ENCODE results near the gene COQ7.

COQ7 gene

GRCh38 chr16:19067349-19068236, at the start of gene COQ7:
COQ7 (plus strand) TSS chr16:19067614; CDS start chr16:19067665, 51 bp downstream.
- peak; percentile 100 for DNase-seq

GRCh38 chr16:19020689-19021088, 46.7 kb upstream of the COQ7 start:
- DNase-seq, result no peak

- no peak for DNase-seq
Observed at GRCh38 chr16:19021747-19022146, 45.7 kb upstream of the COQ7 start.

DNA sequence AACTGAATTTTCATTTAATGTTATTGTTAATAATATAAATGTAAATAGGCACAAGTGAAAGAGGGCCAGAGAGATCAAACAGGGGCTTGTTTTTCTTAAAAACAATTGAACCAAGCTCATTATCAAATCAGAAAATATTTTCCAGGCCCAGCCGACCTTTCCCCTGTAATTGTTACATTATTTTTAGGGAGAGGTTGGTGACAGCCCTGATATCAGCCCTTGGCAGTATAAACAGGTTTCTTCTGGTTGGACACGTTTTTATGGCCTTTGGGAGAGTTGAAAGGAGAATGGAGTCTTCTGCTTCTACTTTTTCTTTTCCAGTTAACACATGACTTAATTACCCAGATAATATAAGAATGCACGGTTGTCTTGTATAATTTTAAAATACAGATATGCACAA, 40.0 kb upstream of the COQ7 start:
- DNase-seq, result no peak

DNA sequence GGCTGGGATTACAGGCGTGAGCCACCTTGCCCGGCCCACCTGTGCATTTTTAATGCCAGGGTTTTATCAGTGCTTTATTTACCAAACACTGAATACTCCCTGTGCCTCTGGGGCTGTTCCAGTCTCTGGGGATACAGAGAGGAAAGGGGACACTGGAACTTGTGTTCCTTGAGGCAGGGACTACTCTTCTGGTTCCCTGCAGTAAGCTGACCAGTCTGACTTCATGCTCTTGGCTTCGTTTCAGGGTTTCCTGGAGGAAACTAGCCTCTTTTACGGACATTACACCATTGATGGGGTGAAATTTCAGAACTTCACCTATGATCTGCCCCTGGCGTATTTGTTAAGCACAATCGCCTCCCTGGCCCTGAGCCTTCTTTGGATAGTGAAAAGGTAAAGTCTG, 37.4 kb upstream of the COQ7 start:
- DNase-seq, result no peak

GRCh38 chr16:19031738-19032137, 35.7 kb upstream of the COQ7 start:
- no peak for DNase-seq

- DNase-seq, result no peak
Observed at GRCh38 chr16:19033761-19034160, 33.7 kb upstream of the COQ7 start.

GRCh38 chr16:19040400-19040799, 27.0 kb upstream of the COQ7 start:
- DNase-seq, result no peak

- DNase-seq, result no peak
Observed at GRCh38 chr16:19044769-19045168, 22.6 kb upstream of the COQ7 start.

DNA sequence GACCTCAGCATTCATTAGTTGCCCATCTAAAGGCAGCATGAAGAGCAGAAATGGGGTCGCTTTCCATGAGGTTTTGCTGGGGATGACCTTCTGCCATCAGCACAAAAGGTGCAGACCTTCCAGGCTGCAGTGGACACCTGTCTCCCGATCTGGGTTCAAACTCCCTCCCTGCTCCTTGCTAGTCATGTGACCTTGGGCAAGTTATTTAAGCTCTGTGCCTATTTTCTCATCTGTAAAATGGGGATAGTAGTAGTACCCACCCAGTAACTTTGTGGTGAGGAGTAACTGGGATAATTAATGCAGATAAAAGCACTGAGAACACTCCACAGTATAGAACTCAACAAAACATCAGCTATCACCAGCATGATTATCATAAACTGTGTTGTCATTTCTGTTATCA, 21.4 kb upstream of the COQ7 start:
- DNase-seq, result no peak

DNA sequence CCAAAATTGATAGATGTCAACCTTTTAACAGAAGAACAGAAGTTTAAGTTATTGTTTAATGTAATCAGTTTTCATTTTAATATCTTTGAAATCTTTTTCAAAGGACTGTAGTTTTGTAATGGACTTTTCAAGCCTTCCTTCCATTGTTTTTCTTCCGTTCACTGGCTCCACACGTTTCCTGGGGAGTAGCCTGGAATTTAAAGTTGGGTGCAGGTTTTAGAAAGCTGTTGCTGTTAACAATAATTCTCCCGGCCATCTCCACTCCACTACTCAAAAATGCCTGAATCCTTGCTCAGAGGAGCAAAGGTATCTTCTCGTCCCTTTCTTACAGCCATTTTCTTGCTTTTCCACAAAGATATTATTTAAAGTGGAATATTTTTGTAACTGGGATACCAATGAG, 4.7 kb upstream of the COQ7 start:
- no peak for DNase-seq

GRCh38 chr16:19066988-19067348, 446 bp upstream of the COQ7 start:
- DNase-seq, result no peak

DNA sequence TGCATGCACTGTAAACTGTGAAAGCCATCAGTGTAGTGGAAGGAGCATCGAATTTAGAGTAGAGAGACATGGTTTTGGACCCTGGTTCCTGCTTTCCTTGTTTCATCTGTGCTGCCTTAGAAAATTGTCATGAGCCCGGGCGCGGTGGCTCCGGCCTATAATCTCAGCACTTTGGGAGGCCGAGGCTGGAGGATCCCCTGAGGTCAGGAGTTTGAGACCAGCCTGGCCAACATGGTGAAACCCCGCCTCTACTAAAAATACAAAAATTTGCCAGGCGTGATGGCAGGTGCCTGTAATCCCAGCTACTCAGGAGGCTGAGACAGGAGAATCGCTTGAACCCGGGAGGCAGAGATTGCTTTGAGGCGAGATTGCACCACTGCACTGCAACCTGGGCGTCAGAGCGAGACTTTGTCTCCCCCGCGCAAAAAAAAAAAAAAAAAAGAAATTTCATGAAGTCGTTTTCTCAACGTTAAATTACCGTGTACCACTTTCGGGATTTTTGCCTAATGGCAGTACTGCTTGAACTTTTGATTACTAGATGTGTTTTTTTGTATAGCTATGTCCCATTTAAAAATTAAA, 912 bp downstream of the COQ7 start:
- DNase-seq, result no peak

DNA sequence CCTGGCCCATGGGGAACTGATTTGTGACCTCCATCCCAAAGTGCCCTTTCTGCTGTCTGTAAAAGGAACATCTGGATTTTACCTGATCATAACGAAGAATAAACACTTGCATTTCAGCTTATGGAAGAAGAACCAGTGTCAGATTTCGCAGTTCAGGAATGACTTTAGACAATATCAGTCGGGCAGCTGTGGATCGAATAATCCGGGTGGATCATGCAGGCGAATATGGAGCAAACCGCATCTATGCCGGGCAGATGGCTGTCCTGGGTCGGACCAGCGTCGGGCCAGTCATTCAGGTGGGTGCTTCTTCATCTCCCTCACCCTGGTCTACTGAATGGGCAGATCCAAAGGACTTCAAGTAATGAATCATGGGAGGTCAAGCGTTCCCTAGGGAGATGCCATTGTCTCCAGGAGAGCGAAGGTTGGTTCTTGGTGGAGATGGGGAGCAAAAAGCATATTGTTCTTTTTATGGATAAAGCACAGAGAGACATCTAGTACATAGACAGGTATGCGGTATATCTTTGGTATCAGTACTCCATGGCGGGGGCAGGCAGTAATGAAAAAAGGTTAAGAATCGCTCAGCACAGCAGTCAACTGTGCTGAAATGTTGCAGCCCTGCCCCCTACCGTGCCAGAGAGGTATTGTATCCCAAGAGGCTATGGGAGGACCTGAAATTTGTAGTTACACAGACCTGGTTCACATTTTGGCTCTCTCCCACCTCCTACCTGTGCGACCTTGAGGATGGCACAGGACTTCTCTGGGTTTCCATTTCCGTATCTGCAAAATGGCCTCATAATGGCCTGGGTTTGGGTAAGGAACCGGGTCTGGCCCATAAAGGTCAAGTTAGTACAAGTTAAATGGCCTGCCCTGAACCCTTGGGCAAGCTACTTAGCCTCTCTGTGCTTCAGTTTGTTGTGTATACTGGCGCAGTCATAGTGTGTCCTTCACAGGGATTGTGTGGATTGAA, 4.7 kb downstream of the COQ7 start:
- DNase-seq, result peak; percentile 33

- DNase-seq, result no peak
Observed at GRCh38 chr16:19073344-19073743, 5.9 kb downstream of the COQ7 start.

- no peak for DNase-seq
Observed at GRCh38 chr16:19073863-19074262, 6.4 kb downstream of the COQ7 start.

DNA sequence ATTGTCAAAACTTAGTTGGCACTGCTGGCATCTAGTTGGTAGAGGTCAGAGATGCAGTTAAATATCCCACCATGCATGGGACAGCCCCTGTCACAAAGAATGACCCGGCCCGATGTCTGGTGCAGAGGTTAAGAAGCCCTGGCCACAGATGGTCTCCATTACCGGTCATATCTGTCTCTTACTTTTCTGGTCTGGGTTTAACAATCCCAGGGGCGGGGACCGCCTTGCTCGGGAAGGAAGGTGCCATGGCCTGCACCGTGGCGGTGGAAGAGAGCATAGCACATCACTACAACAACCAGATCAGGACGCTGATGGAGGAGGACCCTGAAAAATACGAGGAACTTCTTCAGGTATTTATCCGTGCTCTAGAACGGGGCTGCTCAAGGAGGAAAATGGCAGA, 8.1 kb downstream of the COQ7 start:
- DNase-seq, result no peak

DNA sequence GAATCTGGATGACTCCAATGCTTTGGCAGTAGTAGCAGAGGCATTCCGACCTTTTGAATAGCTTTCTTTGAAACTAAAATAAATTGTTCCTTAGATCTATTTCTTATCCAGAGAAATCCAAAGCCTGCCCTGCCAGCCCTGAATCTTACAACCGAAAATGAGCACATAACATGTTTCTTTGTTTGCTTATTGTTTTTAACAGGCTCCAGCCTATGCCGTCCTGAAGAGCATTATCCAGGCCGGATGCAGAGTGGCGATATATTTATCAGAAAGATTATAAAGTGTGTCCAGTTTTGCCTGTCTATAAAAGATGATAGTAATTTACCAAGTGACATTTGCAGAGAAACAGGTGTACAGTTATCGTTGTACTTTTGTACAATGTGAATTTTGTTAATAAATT, 10.5 kb downstream of the COQ7 start:
- no peak for DNase-seq

- no peak for DNase-seq
Observed at GRCh38 chr16:19083670-19084069, 16.3 kb downstream of the COQ7 start.

DNA sequence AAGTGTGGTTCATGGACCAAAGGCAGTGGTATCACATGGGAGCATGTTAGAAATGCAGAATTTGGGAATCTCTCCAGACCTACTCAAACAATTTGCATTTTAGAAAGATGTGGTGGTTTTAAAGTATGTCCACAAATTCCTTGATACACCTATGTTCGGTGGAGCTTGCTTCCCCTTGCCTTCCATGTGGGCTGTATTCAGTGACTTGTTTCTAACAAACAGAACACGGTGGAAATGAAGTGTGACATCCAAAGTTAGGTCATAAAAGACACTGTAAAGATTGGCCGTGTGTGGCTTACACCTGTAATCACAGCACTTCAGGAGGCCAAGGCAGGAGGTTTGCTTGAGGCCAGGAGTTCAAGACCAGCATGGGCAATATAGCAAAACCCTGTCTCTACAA, 16.7 kb downstream of the COQ7 start:
- DNase-seq, result no peak

DNA sequence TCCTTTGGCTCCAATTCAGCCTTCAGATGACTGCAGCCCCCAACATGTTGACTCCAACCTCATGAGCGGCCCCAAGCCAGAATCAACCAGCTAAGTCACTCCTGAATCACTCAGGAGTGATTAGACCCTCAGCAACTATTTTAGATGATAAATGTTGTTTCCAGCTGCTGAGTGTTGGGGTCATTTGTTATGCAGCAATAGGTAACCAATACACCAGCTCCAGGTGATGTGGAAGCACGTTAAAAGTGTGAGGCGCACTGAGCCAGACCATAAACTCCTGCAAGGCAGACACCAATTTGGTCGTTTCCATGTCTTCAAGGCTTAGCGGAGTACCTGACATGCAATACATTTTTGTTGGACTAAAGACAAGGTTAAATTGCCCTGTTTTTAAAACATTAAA, 17.5 kb downstream of the COQ7 start:
- no peak for DNase-seq

- DNase-seq, result peak; percentile 11
Observed at GRCh38 chr16:19085679-19086200, 18.3 kb downstream of the COQ7 start.

All from HCEC 1CT (cell line).